Glomerular endothelial cell (primary cell): ENCODE results near the gene SMIM30. TPM values are rescaled to one million over a fixed set of nuclear protein-coding genes. Genes with fewer than 3 reads are reported as not detected.

ENCODE experiments used
- DNase-seq: peaks from one replicate; pipeline ENCODE4 v3.0.0-alpha.2; 2011; ENCODE audit warnings: low read depth, low spot score; ENCODE audit errors: extremely low read depth
- total RNA-seq: library from RNA; depleted of rRNA; stranded (reverse); fragments of >200 nt; gene quantifications from 2 replicates; pipeline ENCODE4 v1.2.3, GENCODE V29; 2015

Gene SMIM30
- total RNA-seq, 1 donor from 2014 or later: 52.9 TPM

- DNase-seq: no peak
These were observed 8.6 kb downstream of the SMIM30 start for GRCh38 chr7:113109718-113110117.

GRCh38 chr7:113100121-113100603, 18.2 kb downstream of the SMIM30 start:
- no peak for DNase-seq

- no peak for DNase-seq
These were observed 19.0 kb downstream of the SMIM30 start for GRCh38 chr7:113099284-113099919.

- no peak for DNase-seq
These were observed 23.7 kb downstream of the SMIM30 start for GRCh38 chr7:113094517-113095249.

GRCh38 chr7:113093561-113093960, 24.8 kb downstream of the SMIM30 start:
- no peak for DNase-seq

GRCh38 chr7:113092762-113093161, 25.6 kb downstream of the SMIM30 start:
- DNase-seq: no peak

GRCh38 chr7:113087071-113087998, 31.0 kb downstream of the SMIM30 start:
- peak; percentile 48 for DNase-seq

- no peak for DNase-seq
These were observed 31.9 kb downstream of the SMIM30 start, which contains the start of gene GPR85 for GRCh38 chr7:113086431-113086888. Gene GPR85 (minus strand): TSS chr7:113086827. CDS start chr7:113084721, 2,106 bp downstream.

- no peak for DNase-seq
These were observed 32.5 kb downstream of the SMIM30 start for GRCh38 chr7:113085781-113086390.

GRCh38 chr7:113084496-113085172, 33.7 kb downstream of the SMIM30 start:
- no peak for DNase-seq

- DNase-seq: no peak
These were observed 34.4 kb downstream of the SMIM30 start for GRCh38 chr7:113083816-113084495.

GRCh38 chr7:113083132-113083815, 35.1 kb downstream of the SMIM30 start:
- no peak for DNase-seq

- DNase-seq: no peak
These were observed 40.0 kb downstream of the SMIM30 start for GRCh38 chr7:113078331-113078730.

GRCh38 chr7:113076703-113077102, 41.7 kb downstream of the SMIM30 start:
- no peak for DNase-seq

- DNase-seq: no peak
These were observed 46.9 kb downstream of the SMIM30 start for GRCh38 chr7:113071465-113071864.
